WERI-Rb-1 (cell line): Measurements from ENCODE around the gene NDUFAF5.

Experiments
- DNase-seq: peaks from one replicate; pipeline ENCODE4 v3.0.0-alpha.2; 2020
- H3K27ac ChIP-seq: fragments of 250-450 bp; sonication (Bioruptor Pico); 2 replicates; pipeline ENCODE4 v1.5.1; 2020; ENCODE audit warnings: mild to moderate bottlenecking, moderate library complexity
- H3K27me3 ChIP-seq: fragments of 250-450 bp; sonication (Bioruptor Pico); 2 replicates; pipeline ENCODE4 v1.5.1; 2021; ENCODE audit warnings: mild to moderate bottlenecking, low read depth, moderate library complexity; ENCODE audit not compliant: insufficient read depth, severe bottlenecking
- H3K36me3 ChIP-seq: fragments of 250-450 bp; sonication (Bioruptor Pico); 2 replicates; pipeline ENCODE4 v1.5.1; 2020; ENCODE audit warnings: mild to moderate bottlenecking, moderate library complexity
- H3K4me3 ChIP-seq: 2 replicates; pipeline ENCODE4 v1.5.1; 2011; ENCODE audit warnings: low read depth, mild to moderate bottlenecking, control low read depth, low read length
- H3K9me3 ChIP-seq: fragments of 250-450 bp; sonication (Bioruptor Pico); 2 replicates; pipeline ENCODE4 v1.5.1; 2021; ENCODE audit warnings: mild to moderate bottlenecking, moderate library complexity; ENCODE audit not compliant: severe bottlenecking
- TF ChIP-seq, protein P1 (sequence below): IDR thresholded peaks from 2 replicates; pipeline ENCODE4 v1.5.1; 2011; ENCODE audit warnings: low read depth, mild to moderate bottlenecking, control low read depth, inconsistent platforms, low read length

The NDUFAF5 gene

DNA sequence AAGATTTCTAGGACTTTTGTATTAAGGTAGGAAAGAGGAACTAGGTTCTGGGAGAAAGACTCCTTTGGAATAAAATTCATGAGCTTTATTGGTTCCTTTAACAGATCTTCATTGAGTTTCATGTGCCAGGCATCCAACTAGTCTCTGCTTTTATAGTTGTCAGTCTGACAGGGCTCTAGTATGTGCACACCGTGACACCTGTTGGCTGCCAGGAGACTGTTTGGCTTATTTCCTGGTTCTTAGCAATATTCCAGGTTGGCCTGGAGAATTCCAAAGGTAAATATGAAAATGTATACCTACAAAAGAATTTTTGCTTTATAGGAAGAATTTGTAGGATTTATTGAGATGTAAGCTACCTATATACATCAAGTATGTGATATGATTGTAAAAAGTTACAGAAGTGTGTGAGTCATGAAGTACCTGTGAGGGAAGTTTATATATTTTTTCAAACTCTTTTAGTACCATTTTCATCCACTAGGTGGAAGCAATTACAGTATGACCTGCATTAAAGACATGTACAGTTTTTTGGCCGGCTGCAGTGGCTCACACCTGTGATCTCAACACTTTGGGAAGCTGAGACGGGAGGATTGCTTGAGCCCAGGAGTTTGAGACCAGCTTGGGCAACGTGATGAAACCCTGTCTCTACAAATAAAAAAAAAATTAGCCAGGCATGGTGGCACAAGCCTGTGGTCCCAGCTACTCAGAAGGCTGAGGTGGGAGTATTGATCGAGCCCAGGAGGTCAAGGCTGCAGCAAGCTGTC, 35.2 kb downstream of the NDUFAF5 start:
- H3K4me3 ChIP-seq = no peak overlapping the region
- DNase-seq = no peak
- no peaks in the 10 kb centered on the region for H3K27me3 ChIP-seq
- no peak overlapping the region for H3K27ac ChIP-seq
- TF ChIP-seq, protein P1, sequence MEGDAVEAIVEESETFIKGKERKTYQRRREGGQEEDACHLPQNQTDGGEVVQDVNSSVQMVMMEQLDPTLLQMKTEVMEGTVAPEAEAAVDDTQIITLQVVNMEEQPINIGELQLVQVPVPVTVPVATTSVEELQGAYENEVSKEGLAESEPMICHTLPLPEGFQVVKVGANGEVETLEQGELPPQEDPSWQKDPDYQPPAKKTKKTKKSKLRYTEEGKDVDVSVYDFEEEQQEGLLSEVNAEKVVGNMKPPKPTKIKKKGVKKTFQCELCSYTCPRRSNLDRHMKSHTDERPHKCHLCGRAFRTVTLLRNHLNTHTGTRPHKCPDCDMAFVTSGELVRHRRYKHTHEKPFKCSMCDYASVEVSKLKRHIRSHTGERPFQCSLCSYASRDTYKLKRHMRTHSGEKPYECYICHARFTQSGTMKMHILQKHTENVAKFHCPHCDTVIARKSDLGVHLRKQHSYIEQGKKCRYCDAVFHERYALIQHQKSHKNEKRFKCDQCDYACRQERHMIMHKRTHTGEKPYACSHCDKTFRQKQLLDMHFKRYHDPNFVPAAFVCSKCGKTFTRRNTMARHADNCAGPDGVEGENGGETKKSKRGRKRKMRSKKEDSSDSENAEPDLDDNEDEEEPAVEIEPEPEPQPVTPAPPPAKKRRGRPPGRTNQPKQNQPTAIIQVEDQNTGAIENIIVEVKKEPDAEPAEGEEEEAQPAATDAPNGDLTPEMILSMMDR = no peak
- H3K36me3 ChIP-seq = peaks cover 28% of the 10 kb centered on the region
- H3K9me3 ChIP-seq = no peaks in the 10 kb centered on the region

DNA sequence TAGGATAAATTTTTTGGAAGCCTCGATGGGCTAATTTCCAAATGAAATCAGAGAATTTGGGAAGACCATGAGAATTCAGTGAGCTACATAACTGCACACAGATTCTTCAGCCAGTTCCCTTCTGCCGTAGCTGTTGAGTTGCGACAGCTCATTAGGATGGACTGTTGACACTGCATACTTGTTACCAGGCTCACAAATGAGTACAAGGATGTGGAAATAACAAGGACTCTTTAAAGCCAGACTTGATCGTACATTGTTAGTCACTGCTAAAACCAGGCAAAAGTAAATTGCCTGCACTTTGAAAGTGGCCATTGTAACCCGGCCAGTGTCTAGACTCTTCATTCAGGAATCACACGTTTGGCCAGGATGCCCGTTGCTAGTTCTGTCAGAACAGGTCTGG, 37.0 kb downstream of the NDUFAF5 start:
- TF ChIP-seq, protein P1 = no peak
- no peaks in the 10 kb centered on the region for H3K9me3 ChIP-seq
- H3K27me3 ChIP-seq = no peaks in the 10 kb centered on the region
- H3K4me3 ChIP-seq = no peak overlapping the region
- no peak for DNase-seq
- H3K27ac ChIP-seq = no peak overlapping the region
- peaks cover 15% of the 10 kb centered on the region for H3K36me3 ChIP-seq

DNA sequence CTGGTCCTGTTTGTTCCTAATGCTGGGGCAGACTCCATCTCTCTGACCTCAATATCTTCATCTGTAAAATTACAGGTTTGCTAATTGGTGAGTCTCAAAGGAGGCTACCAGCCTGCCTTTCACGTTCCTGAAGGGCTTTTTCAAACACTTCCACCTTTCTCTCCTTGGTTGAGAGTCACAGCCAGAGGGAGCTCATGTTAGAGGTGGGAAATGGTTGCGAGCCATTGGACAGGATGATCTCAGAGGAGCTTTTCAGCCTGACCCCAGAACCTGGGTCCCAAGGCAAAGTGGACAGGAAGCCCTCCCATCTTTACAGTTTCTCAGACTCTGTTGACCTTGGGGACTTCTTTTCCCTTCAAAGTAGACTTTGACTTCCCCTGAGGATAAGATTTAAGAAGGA, 37.6 kb downstream of the NDUFAF5 start:
- TF ChIP-seq, protein P1 = no peak
- no peaks in the 10 kb centered on the region for H3K9me3 ChIP-seq
- H3K4me3 ChIP-seq = no peak overlapping the region
- no peak overlapping the region for H3K27ac ChIP-seq
- peaks cover 9% of the 10 kb centered on the region for H3K36me3 ChIP-seq
- DNase-seq = no peak
- H3K27me3 ChIP-seq = no peaks in the 10 kb centered on the region

DNA sequence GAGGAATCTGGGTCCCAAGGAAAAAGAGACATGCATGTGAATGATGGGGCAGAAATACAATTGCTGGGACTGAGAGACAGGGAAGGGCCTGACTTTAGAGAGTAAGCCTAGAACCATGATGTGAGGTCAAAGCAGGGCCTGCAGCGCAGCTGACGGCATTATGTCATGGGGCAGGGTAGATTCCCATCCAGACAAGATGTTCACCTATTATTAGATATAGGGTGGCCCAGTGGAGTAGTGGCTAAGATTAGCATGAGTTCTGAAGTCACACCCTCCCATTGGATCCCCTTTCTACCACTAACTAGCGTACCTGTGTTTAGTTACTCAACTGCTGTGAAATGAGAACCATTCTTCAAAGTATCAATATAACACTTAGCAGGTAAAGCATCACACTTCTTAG, 39.6 kb downstream of the NDUFAF5 start:
- H3K27ac ChIP-seq = no peak overlapping the region
- H3K4me3 ChIP-seq = no peak overlapping the region
- TF ChIP-seq, protein P1 = no peak
- no peak for DNase-seq
- H3K27me3 ChIP-seq = no peaks in the 10 kb centered on the region
- no peaks in the 10 kb centered on the region for H3K9me3 ChIP-seq
- H3K36me3 ChIP-seq = no peaks in the 10 kb centered on the region

DNA sequence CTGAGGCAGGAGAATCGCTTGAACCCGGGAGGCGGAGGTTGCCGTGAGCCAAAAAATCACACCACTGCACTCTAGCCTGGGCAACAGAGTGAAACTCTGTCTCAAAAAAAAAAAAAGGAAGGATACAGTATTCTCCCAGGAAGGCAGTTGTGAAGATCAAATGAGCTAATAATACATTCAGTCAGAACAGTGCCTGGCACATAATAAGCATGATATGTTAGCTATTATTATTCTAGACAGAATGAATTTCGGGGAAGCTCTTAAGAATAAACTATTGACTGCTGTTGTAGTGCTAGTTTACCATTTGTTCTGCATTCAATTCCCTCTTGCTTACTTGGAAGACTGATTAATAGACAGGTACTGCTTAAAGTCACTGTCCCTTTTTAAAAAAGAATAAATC, 40.6 kb downstream of the NDUFAF5 start:
- TF ChIP-seq, protein P1 = no peak
- Histone ChIP-seq H3K27ac (no peak overlapping the region), H3K9me3 (no peaks in the 10 kb centered on the region), H3K27me3 (no peaks in the 10 kb centered on the region), H3K36me3 (no peaks in the 10 kb centered on the region), H3K4me3 (no peak overlapping the region)
- DNase-seq = no peak

DNA sequence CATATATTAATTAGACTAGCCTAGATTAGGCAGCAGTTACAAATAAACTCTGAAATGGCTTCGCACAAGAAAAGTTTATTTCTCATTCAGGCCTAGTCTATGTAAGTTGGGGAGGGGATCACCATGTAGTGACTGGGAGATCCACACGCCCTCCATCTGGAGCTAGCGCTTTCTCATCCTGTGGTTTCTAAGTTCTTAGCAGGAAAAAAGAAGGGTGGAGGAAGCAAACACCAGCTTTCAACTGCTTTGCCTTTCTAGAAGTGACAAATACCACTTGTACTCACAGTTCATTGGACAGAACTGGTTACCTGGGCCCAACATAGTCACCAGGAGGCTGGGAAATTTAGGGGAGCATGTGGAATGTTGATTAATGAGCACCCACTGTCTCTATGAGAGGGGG, 46.6 kb downstream of the NDUFAF5 start:
- DNase-seq = no peak
- TF ChIP-seq, protein P1 = no peak

More for the DNA sequence above, 46.6 kb downstream of the NDUFAF5 start:
- no peaks in the 10 kb centered on the region for H3K36me3 ChIP-seq
- H3K27ac ChIP-seq = no peak overlapping the region
- H3K9me3 ChIP-seq = peaks cover 7% of the 10 kb centered on the region
- H3K4me3 ChIP-seq = no peak overlapping the region
- H3K27me3 ChIP-seq = peaks cover 4% of the 10 kb centered on the region
